Lung (tissue), 12 donors: ENCODE measurements around the gene RNF224. TPM values are rescaled to one million over a fixed set of nuclear protein-coding genes. Genes with fewer than 3 reads are reported as not detected.
A peak's percentile ranks its signal among the peaks of the same experiment; 100 is the strongest.

ENCODE experiments used
- ATAC-seq: fragments of 200-7000 bp; cut with Tn5 transposase; one replicate; pipeline ENCODE4 v1.9.1; 2020; ENCODE audit warnings: moderate number of reproducible peaks; ENCODE audit not compliant: insufficient read depth, low FRiP score
- DNase-seq, 3 donors: peaks; one replicate each; pipeline ENCODE4 v3.0.0-alpha.2; 2013 to 2017
- H3K27ac ChIP-seq, 2 donors: one replicate each; pipeline ENCODE4 v1.5.1; 2013; ENCODE audit warnings: mild to moderate bottlenecking in 2 of 2, moderate library complexity in 2 of 2, control low read depth in 1 of 2, inconsistent platforms in 1 of 2, low read depth in 1 of 2, low read length in 1 of 2
- H3K27me3 ChIP-seq, 3 donors: one replicate each; pipeline ENCODE4 v1.5.1; 2013; ENCODE audit warnings: low read length in 2 of 3; ENCODE audit not compliant: control insufficient read depth in 3 of 3, insufficient read depth in 3 of 3
- H3K36me3 ChIP-seq, 4 donors: one replicate each; pipeline ENCODE4 v1.5.1; 2013; ENCODE audit warnings: low read length in 4 of 4, mild to moderate bottlenecking in 1 of 4, moderate library complexity in 1 of 4; ENCODE audit not compliant: control insufficient read depth in 4 of 4, insufficient read depth in 4 of 4
- H3K4me1 ChIP-seq, 5 donors: one replicate each; pipeline ENCODE4 v1.5.1; 2013; ENCODE audit warnings: low read length in 5 of 5, mild to moderate bottlenecking in 2 of 5, moderate library complexity in 1 of 5; ENCODE audit not compliant: control insufficient read depth in 5 of 5, insufficient read depth in 5 of 5
- H3K4me3 ChIP-seq: one replicate; pipeline ENCODE4 v1.5.1; 2013; ENCODE audit warnings: mild to moderate bottlenecking, control low read depth, moderate library complexity
- H3K9ac ChIP-seq, 2 donors: one replicate each; pipeline ENCODE4 v1.5.1; 2013; ENCODE audit warnings: low read length in 2 of 2, control low read depth in 1 of 2; ENCODE audit not compliant: insufficient read depth in 1 of 2
- H3K9me3 ChIP-seq, 4 donors: one replicate each; pipeline ENCODE4 v1.5.1; 2013; ENCODE audit warnings: low read length in 3 of 4, mild to moderate bottlenecking in 1 of 4, moderate library complexity in 1 of 4; ENCODE audit not compliant: control insufficient read depth in 4 of 4, insufficient read depth in 3 of 4
- CTCF ChIP-seq: IDR thresholded peaks from 2 replicates; pipeline ENCODE4 v1.5.1; 2012; ENCODE audit warnings: mild to moderate bottlenecking; ENCODE audit errors: control extremely low read depth, extremely low read depth
- WGBS, 2 donors: extraction: QIAGEN DNeasy Blood & Tissue Kit; methylation state at CpG; one replicate each; pipeline ENCODE4 v1.1.7; 2013; 5-methylcytosine and 5-hydroxymethylcytosine counted together
- polyA plus RNA-seq, 2 donors: library from polyadenylated mRNA; stranded (reverse); fragments of 200-250 nt; gene quantifications; one replicate each; pipeline ENCODE4 v1.2.1, GENCODE V29; 2013
- total RNA-seq, 2 donors: library from RNA; depleted of rRNA in 1 of 2; stranded (reverse); fragments of >200 nt in 1 of 2; gene quantifications; one replicate each; pipeline ENCODE4 v1.2.1, GENCODE V29; 2014 to 2021
- donor health status: control.
- donor health status: control.
- donor health status: Bipolar disorder and iron deficiency.
- donor health status: healthy.
- donor health status: DM: yes; HTN: yes; CAD: no.

Gene RNF224
- total and polyA plus RNA-seq, 4 donors, result 0.24 to 1.1 (median 0.80) TPM

GRCh38 chr9:137199411-137200121 is 27.7 kb upstream of the RNF224 start:
- H3K4me3 ChIP-seq, result peak overlapping the region; percentile 25
- TF ChIP-seq CTCF, result no peak
- H3K27ac ChIP-seq, result peak overlapping the region; percentile 21 to 89
- ATAC-seq, result no peak
- H3K9ac ChIP-seq, result no peak overlapping the region
- peaks cover 6 to 30% (median 19%) of the 10 kb centered on the region in 5 donors for H3K4me1 ChIP-seq
- 16 to 30% methylated on average over 44 to 51 of the region's 51 CpGs for WGBS, 2 donors
- H3K27me3 ChIP-seq, result no peaks in the 10 kb centered on the region
- peak in 1 of 3 donors; percentile 18 for DNase-seq
- no peaks in the 10 kb centered on the region for H3K9me3 ChIP-seq
- peaks cover 0 to 8% (median 2%) of the 10 kb centered on the region in 4 donors for H3K36me3 ChIP-seq

DNA sequence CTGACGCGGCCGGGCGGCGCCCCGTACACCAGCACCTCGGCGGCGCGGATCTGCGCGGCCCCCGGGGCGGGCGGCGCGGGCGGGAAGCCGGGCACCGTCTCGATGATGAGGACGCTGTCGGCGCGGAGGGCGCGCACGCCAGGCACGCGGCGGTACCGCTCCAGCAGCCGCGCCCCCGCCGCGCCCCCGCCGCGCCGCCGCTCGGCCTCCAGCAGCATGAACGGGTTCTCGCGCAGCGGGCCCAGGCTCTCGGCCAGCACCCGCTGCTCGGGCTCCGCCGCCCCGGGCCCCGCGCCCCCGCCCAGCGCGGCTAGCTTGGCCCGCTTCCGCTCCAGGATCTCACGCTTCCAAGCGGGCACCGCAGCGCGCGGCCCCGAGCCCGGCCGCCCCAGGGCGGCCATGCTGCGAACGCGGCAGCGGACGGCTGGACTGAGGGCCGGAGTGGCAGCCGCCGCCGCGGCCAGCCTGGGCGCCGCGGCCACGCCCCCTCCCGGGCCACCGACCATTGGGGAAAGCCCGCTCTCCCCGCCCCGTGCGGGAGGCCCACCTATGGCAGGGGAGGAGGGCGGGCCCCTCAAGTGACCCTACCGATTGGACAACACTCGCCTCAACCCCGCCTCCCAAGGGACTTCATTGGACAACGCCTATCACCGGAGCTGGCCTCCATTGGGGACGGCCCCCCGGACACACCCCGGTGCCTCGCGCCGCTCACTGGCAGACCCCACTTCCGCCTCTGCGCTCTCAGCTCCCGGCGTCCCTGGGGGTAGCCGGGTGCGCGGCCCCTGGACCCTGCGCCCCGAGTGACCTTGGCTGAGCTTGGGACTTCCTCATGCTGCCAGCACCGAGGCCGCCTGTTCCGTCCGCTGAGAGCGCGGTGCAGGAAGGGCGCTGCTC is 26.7 kb upstream of the RNF224 start, which contains the start of gene TPRN:
Gene TPRN, minus strand, starts transcription at position 431 of the 894 bp plus-strand sequence. Its CDS starts 30 bp downstream, at position 401.
- H3K27me3 ChIP-seq, result no peaks in the 10 kb centered on the region
- H3K9me3 ChIP-seq, result peaks cover 0 to 2% (median 0%) of the 10 kb centered on the region in 4 donors
- H3K4me1 ChIP-seq, result peaks cover 7 to 33% (median 21%) of the 10 kb centered on the region in 5 donors
- H3K36me3 ChIP-seq, result peaks cover 0 to 8% (median 4%) of the 10 kb centered on the region in 4 donors
- 1% methylated on average over 66 to 118 of the region's 118 CpGs for WGBS, 2 donors
- H3K4me3 ChIP-seq, result peak within 1 kb of the TSS; percentile 78
- H3K27ac ChIP-seq, result peak within 1 kb of the TSS; percentile 81 to 97
- no peak for TF ChIP-seq CTCF
- no peak within 1 kb of the TSS for H3K9ac ChIP-seq
- DNase-seq (peak; percentile 99 to 100 (median 99)), ATAC-seq (peak; percentile 96)

GRCh38 chr9:137201205-137201868 is 26.0 kb upstream of the RNF224 start:
- ATAC-seq (no peak), DNase-seq (no peak)
- H3K27me3 ChIP-seq, result no peaks in the 10 kb centered on the region
- TF ChIP-seq CTCF, result no peak
- H3K27ac ChIP-seq, result peak overlapping the region; percentile 77 to 97
- WGBS, 2 donors, result 21 to 22% methylated on average over 23 of the region's 23 CpGs
- peak overlapping the region; percentile 78 for H3K4me3 ChIP-seq
- H3K9ac ChIP-seq, result no peak overlapping the region
- H3K4me1 ChIP-seq, result peaks cover 10 to 39% (median 23%) of the 10 kb centered on the region in 5 donors
- H3K36me3 ChIP-seq, result peaks cover 0 to 8% (median 4%) of the 10 kb centered on the region in 4 donors
- peaks cover 0 to 2% (median 0%) of the 10 kb centered on the region in 4 donors for H3K9me3 ChIP-seq
